A549 (cell line): Measurements from ENCODE around the gene STRAP.

Experiments
- BHLHE40 ChIP-seq: IDR thresholded peaks from 2 replicates; pipeline ENCODE4 v1.6.1; 2012; ENCODE audit warnings: low read depth, low read length, inconsistent platforms
- CTCF ChIP-seq: fragments of >200 bp; sonication (Bioruptor Twin); formaldehyde crosslinking; IDR thresholded peaks from 3 replicates; pipeline ENCODE4 v1.5.1; 2016
- EHMT2 ChIP-seq: fragments of 200-600 bp; sonication (generic); IDR thresholded peaks from 2 replicates; pipeline ENCODE4 v1.6.1; 2016; ENCODE audit warnings: antibody characterized with exemption, low read depth, mild to moderate bottlenecking, moderate library complexity
- EP300 ChIP-seq, 2 experiments: fragments of >200 bp; sonication (Bioruptor Twin); formaldehyde crosslinking; IDR thresholded peaks; 2 replicates in 1 of 2; 3 replicates in 1 of 2; pipeline ENCODE4 v1.6.1; 2016 to 2017
- ESRRA ChIP-seq: fragments of 150-350 bp; IDR thresholded peaks from 2 replicates; pipeline ENCODE4 v1.6.1; 2014; ENCODE audit warnings: mild to moderate bottlenecking, low read length, borderline replicate concordance
- HOXA7 ChIP-seq: fragments of 250-450 bp; sonication (Bioruptor Pico); IDR thresholded peaks from 2 replicates; pipeline ENCODE4 v1.5.0; 2020; ENCODE audit warnings: mild to moderate bottlenecking, moderate library complexity
- MAZ ChIP-seq: fragments of 150-350 bp; IDR thresholded peaks from 2 replicates; pipeline ENCODE4 v1.6.1; 2014; ENCODE audit warnings: antibody characterized with exemption, low read depth, low read length, borderline replicate concordance
- POLR2A ChIP-seq: IDR thresholded peaks from 2 replicates; pipeline ENCODE4 v1.6.1; 2012; ENCODE audit warnings: mild to moderate bottlenecking, low read length
- RFX5 ChIP-seq: fragments of 450-650 bp; IDR thresholded peaks from 2 replicates; pipeline ENCODE4 v1.7.1; 2014; ENCODE audit warnings: antibody characterized with exemption, mild to moderate bottlenecking, moderate library complexity
- TF ChIP-seq, protein P1 (sequence below): fragments of 200-600 bp; sonication (generic); IDR thresholded peaks from 2 replicates; pipeline ENCODE4 v1.6.1; 2016; ENCODE audit warnings: antibody characterized with exemption, mild to moderate bottlenecking, moderate library complexity

DNA sequence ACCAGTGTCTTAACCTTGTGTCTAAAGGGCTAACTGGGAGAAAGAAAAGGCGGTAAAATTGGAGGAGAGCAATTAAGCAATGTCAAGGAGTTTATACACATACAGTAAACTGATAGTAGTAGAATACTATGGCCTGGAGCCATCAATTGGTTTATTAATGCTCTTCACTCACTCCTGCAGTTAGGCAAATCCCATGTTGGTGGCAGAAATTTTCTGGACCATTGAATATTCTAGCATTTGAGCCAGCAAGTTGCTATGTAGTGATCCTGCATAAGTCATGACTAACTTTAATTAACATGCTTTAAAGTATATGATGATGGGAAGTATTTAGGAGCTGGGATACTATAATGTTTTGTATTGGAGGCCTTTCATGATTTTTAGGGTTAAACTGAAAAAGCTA is 14.7 kb downstream of the STRAP start:
- TF ChIP-seq CTCF (no peak), BHLHE40 (no peak), ESRRA (no peak), MAZ (no peak), POLR2A (no peak), HOXA7 (no peak), EHMT2 (no peak), RFX5 (no peak), EP300 (IDR thresholded peaks at IDR 0.05) (no peak)
- TF ChIP-seq, protein P1, sequence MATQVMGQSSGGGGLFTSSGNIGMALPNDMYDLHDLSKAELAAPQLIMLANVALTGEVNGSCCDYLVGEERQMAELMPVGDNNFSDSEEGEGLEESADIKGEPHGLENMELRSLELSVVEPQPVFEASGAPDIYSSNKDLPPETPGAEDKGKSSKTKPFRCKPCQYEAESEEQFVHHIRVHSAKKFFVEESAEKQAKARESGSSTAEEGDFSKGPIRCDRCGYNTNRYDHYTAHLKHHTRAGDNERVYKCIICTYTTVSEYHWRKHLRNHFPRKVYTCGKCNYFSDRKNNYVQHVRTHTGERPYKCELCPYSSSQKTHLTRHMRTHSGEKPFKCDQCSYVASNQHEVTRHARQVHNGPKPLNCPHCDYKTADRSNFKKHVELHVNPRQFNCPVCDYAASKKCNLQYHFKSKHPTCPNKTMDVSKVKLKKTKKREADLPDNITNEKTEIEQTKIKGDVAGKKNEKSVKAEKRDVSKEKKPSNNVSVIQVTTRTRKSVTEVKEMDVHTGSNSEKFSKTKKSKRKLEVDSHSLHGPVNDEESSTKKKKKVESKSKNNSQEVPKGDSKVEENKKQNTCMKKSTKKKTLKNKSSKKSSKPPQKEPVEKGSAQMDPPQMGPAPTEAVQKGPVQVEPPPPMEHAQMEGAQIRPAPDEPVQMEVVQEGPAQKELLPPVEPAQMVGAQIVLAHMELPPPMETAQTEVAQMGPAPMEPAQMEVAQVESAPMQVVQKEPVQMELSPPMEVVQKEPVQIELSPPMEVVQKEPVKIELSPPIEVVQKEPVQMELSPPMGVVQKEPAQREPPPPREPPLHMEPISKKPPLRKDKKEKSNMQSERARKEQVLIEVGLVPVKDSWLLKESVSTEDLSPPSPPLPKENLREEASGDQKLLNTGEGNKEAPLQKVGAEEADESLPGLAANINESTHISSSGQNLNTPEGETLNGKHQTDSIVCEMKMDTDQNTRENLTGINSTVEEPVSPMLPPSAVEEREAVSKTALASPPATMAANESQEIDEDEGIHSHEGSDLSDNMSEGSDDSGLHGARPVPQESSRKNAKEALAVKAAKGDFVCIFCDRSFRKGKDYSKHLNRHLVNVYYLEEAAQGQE = no peak
